ENCODE data around the gene ARHGEF4. TPM values are rescaled to one million over a fixed set of nuclear protein-coding genes. Genes with fewer than 3 reads are reported as not detected.
"Not testable (repeated sequence)": the region's sequence is repeated elsewhere in the genome, so short reads cannot be mapped to it uniquely, and the experiment has no call there.

The ARHGEF4 gene
- total RNA-seq, 1 experiment from 2014 or later, result 7.6 TPM

GRCh38 chr2:130884013-130884412 lies 47.3 kb downstream of the ARHGEF4 start:
- H3K9me3 ChIP-seq, result no peaks in the 10 kb centered on the region
- H3K4me3 ChIP-seq, result no peak overlapping the region
- no peaks in the 10 kb centered on the region for H3K27me3 ChIP-seq
- DNase-seq, result no peak
- no peaks in the 10 kb centered on the region for H3K36me3 ChIP-seq

DNA sequence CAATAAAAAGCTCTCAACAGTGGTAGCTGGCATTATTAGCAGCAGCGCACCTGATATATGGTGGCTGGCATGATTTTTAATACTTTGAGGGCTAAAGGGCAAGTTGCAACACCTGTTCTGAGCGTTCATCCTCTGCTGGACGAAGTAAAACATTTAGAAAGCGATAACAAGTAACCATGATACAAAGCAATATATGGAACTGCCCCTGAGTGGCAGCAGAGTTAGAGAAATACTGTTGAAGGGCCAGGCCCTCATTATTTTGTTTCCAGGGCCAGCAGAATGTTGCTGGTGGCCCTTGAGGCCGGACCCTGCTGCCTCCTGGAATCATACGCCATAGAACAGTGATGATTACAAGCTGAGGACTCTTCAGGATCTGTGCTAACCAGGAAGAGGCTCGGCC lies 47.8 kb downstream of the ARHGEF4 start:
- Histone ChIP-seq H3K4me3 (no peak overlapping the region), H3K36me3 (no peaks in the 10 kb centered on the region), H3K27me3 (no peaks in the 10 kb centered on the region), H3K9me3 (no peaks in the 10 kb centered on the region)
- no peak for DNase-seq

DNA sequence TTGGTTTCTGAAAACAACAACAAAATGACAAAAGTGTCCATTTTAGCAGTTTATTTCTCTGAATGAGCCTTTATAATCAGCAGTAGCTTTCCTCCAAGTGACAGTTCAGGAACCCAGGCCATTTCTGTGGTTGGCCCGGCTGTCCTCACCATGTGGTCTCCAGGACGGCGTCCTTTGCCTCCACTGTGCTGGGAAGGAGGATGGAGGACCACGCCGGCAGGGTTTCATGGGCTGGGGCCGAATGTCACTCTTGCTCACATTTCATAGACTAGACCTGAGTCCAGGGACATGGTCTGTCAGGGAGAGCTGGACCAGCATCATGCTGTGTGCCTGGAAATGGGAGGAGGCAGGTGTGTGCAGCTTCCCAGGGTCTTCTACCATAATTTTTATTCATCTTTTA lies 50.9 kb downstream of the ARHGEF4 start:
- no peak for DNase-seq
- H3K9me3 ChIP-seq, result no peaks in the 10 kb centered on the region

GRCh38 chr2:130890941-130891669 lies 54.4 kb downstream of the ARHGEF4 start:
- Histone ChIP-seq H3K36me3 (no peaks in the 10 kb centered on the region), H3K27me3 (no peaks in the 10 kb centered on the region), H3K4me3 (no peak overlapping the region), H3K9me3 (no peaks in the 10 kb centered on the region)
- DNase-seq, result no peak

More for the DNA sequence above, 50.9 kb downstream of the ARHGEF4 start:
- Histone ChIP-seq H3K36me3 (no peaks in the 10 kb centered on the region), H3K27me3 (no peaks in the 10 kb centered on the region), H3K4me3 (no peak overlapping the region)

DNA sequence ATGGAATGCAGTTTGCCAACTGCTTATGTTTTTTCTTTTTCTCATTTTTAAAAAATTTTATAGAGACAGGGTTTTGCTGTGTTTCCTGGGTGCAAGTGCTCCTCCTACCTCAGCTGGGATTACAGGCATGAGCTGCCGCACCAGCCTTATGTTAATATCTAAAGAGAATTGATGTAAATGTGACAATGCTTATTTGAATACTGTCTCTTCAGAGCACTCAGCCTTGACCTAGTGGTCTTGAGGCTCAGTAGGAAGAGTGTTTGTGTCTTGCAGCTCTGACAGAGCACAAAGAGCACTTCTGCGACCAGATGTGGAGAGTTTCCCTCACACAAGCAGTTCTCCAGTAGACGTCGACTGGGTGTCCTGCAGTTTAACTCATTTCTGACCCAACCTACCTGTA lies 55.3 kb downstream of the ARHGEF4 start:
- H3K4me3 ChIP-seq, result no peak overlapping the region
- H3K9me3 ChIP-seq, result no peaks in the 10 kb centered on the region
- H3K36me3 ChIP-seq, result no peaks in the 10 kb centered on the region
- DNase-seq, result no peak
- no peaks in the 10 kb centered on the region for H3K27me3 ChIP-seq

GRCh38 chr2:130892793-130893785 lies 56.4 kb downstream of the ARHGEF4 start:
- DNase-seq, result no peak
- no peaks in the 10 kb centered on the region for H3K36me3 ChIP-seq

DNA sequence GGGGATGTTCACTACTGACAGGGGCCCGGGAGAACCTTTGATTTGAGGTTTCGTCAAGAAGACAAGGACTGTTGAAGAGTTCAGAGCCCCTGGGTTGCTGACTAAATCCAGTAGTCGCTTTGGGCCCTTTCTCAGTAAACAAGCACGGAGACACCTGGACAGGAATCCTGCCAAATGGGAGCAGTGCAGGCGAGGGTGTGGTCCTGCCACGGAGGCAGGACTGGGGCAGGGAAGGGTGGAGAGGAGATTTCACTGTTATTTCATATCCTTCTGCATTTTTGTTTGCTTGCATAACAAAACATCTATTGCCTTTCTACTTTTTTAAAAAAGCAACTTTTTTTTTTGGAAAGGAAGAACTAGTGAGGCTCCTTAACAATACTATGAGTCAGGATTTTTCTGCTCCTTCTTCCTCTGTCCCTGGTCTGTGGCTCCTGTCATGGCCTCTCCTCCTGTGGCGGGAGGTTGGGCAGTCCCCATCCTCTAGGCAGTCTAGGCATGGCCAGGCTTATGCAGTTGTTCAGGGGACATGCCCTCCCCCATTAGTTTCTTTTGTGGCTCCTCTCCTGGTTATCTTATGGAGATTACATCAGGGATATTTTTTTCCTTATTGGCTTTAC lies 57.7 kb downstream of the ARHGEF4 start:
- DNase-seq, result no peak
- no peak overlapping the region for H3K4me3 ChIP-seq

More at GRCh38 chr2:130892793-130893785, 56.4 kb downstream of the ARHGEF4 start:
- no peaks in the 10 kb centered on the region for H3K27me3 ChIP-seq
- no peak overlapping the region for H3K4me3 ChIP-seq
- H3K9me3 ChIP-seq, result no peaks in the 10 kb centered on the region

GRCh38 chr2:130896813-130897212 lies 60.1 kb downstream of the ARHGEF4 start:
- no peak overlapping the region for H3K4me3 ChIP-seq
- H3K9me3 ChIP-seq, result no peaks in the 10 kb centered on the region
- H3K27me3 ChIP-seq, result no peaks in the 10 kb centered on the region
- H3K36me3 ChIP-seq, result no peaks in the 10 kb centered on the region
- no peak for DNase-seq

More for the DNA sequence above, 57.7 kb downstream of the ARHGEF4 start:
- Histone ChIP-seq H3K27me3 (no peaks in the 10 kb centered on the region), H3K36me3 (no peaks in the 10 kb centered on the region), H3K9me3 (no peaks in the 10 kb centered on the region)

GRCh38 chr2:130898553-130898952 lies 61.8 kb downstream of the ARHGEF4 start:
- no peaks in the 10 kb centered on the region for H3K9me3 ChIP-seq
- no peak overlapping the region for H3K4me3 ChIP-seq
- DNase-seq, result no peak
- H3K27me3 ChIP-seq, result no peaks in the 10 kb centered on the region
- no peaks in the 10 kb centered on the region for H3K36me3 ChIP-seq

DNA sequence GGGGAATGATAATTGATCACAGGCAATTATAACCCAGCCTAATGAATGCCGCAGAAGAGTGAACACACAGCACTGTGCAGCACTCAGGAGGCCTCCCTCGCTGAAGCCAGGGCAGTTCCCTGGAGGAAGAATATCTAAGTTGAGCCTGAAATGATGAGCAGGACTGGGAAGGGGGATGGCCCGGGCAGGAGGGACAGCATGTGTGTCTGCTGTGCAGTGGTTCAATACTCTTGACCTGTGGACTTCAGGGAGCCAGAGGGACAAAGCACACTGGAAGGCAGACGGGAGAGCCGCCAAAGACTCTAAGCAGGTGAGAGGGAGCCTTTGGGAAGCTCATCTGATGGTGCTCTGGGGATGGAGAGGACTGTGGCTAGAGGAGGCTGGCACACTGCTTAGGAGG lies 62.6 kb downstream of the ARHGEF4 start:
- H3K27me3 ChIP-seq, result no peaks in the 10 kb centered on the region
- no peak for DNase-seq
- no peaks in the 10 kb centered on the region for H3K36me3 ChIP-seq
- no peak overlapping the region for H3K4me3 ChIP-seq
- no peaks in the 10 kb centered on the region for H3K9me3 ChIP-seq

- Histone ChIP-seq H3K9me3 (no peaks in the 10 kb centered on the region), H3K36me3 (no peaks in the 10 kb centered on the region), H3K27me3 (no peaks in the 10 kb centered on the region), H3K4me3 (no peak overlapping the region)
- no peak for DNase-seq
These were observed 64.3 kb downstream of the ARHGEF4 start for GRCh38 chr2:130901061-130901460.

GRCh38 chr2:130901626-130902025 lies 64.9 kb downstream of the ARHGEF4 start:
- not testable (repeated sequence) for H3K27me3 ChIP-seq, H3K4me3 ChIP-seq, H3K9me3 ChIP-seq, H3K36me3 ChIP-seq, DNase-seq

GRCh38 chr2:130908832-130909231 lies 72.1 kb downstream of the ARHGEF4 start:
- Histone ChIP-seq H3K9me3 (no peaks in the 10 kb centered on the region), H3K27me3 (no peaks in the 10 kb centered on the region), H3K4me3 (no peak overlapping the region), H3K36me3 (no peaks in the 10 kb centered on the region)
- no peak for DNase-seq

- H3K36me3 ChIP-seq, result no peaks in the 10 kb centered on the region
- H3K4me3 ChIP-seq, result no peak overlapping the region
- H3K27me3 ChIP-seq, result no peaks in the 10 kb centered on the region
- no peaks in the 10 kb centered on the region for H3K9me3 ChIP-seq
- no peak for DNase-seq
These were observed 74.2 kb downstream of the ARHGEF4 start for GRCh38 chr2:130910931-130911330.

- no peaks in the 10 kb centered on the region for H3K9me3 ChIP-seq
- H3K36me3 ChIP-seq, result no peaks in the 10 kb centered on the region
These were observed 74.8 kb downstream of the ARHGEF4 start for GRCh38 chr2:130911482-130911881.

DNA sequence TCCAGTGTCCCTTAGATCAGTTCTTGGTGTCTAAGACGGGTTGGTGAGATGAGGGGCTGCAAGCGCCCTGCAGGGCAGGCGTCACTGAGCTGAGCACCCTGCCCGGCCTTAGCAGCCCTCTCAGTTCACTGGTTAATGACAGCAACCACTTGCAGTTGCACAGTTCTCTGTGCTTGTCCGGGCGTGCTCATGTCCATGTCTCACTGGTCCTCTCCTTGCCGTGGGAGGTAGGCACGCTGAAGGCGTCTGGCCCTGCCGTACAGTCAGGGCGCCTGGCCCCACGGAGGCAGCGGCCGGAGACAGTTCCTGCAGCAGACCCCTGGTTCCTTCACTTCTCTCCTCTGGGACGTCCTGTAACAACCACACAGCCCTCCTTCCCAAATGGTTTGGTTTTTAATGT lies 75.3 kb downstream of the ARHGEF4 start:
- Histone ChIP-seq H3K27me3 (no peaks in the 10 kb centered on the region), H3K36me3 (no peaks in the 10 kb centered on the region), H3K9me3 (no peaks in the 10 kb centered on the region), H3K4me3 (no peak overlapping the region)
- no peak for DNase-seq

More at GRCh38 chr2:130911482-130911881, 74.8 kb downstream of the ARHGEF4 start:
- H3K27me3 ChIP-seq, result no peaks in the 10 kb centered on the region
- H3K4me3 ChIP-seq, result no peak overlapping the region
- no peak for DNase-seq

- Histone ChIP-seq H3K36me3 (no peaks in the 10 kb centered on the region), H3K27me3 (no peaks in the 10 kb centered on the region), H3K9me3 (no peaks in the 10 kb centered on the region), H3K4me3 (no peak overlapping the region)
- DNase-seq, result no peak
These were observed 75.8 kb downstream of the ARHGEF4 start for GRCh38 chr2:130912471-130912870.

Data from MG63 (cell line).